Peyer's patch (tissue), 4 donors: Measurements from ENCODE around the gene UNC5B.

Experiments
- POLR2A ChIP-seq, 2 donors: fragments of 450-650 bp; IDR thresholded peaks; one replicate each; pipeline ENCODE4 v1.5.1; 2017; ENCODE audit warnings: antibody characterized with exemption in 2 of 2, mild to moderate bottlenecking in 2 of 2, moderate library complexity in 2 of 2
- TF ChIP-seq, protein P1 (sequence below), 6 experiments: fragments of 450-650 bp in 4 of 6; fragments of 200-600 bp in 2 of 6; sonication (generic) in 1 of 6; IDR thresholded peaks; one replicate each; pipeline ENCODE4 v1.5.1; 2017 to 2019; ENCODE audit warnings: antibody characterized with exemption in 6 of 6, mild to moderate bottlenecking in 3 of 6, moderate library complexity in 1 of 6

DNA sequence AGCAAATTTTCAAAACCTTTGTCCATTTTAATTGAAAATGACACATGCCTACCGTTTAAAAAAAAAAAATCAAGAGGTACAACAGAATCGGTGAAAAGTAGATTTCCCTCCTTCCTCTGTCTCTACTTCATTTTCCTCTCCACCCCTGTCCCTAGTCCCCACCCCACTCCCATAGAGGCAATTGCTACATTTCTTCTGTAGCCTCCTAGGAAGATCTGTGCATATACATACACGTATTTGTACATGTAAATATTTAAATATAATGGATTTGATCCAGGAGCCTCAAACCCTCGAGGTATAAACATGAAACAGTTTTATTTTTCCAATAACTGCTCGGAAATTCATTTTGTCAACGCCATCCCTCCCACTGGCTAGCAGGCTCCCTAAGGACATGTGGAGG, 92.5 kb downstream of the UNC5B start:
- TF ChIP-seq, protein P1, sequence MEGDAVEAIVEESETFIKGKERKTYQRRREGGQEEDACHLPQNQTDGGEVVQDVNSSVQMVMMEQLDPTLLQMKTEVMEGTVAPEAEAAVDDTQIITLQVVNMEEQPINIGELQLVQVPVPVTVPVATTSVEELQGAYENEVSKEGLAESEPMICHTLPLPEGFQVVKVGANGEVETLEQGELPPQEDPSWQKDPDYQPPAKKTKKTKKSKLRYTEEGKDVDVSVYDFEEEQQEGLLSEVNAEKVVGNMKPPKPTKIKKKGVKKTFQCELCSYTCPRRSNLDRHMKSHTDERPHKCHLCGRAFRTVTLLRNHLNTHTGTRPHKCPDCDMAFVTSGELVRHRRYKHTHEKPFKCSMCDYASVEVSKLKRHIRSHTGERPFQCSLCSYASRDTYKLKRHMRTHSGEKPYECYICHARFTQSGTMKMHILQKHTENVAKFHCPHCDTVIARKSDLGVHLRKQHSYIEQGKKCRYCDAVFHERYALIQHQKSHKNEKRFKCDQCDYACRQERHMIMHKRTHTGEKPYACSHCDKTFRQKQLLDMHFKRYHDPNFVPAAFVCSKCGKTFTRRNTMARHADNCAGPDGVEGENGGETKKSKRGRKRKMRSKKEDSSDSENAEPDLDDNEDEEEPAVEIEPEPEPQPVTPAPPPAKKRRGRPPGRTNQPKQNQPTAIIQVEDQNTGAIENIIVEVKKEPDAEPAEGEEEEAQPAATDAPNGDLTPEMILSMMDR (IDR thresholded peaks at IDR 0.05): no peak
- TF ChIP-seq POLR2A (IDR thresholded peaks at IDR 0.05): no peak
